LoVo (cell line): ENCODE data around the gene ARMS2.

Experiments
- DNase-seq: peaks from one replicate; pipeline ENCODE4 v3.0.0-alpha.2; 2016; ENCODE audit warnings: low spot score

ARMS2 gene

GRCh38 chr10:122454603-122455080 lies at the start of gene ARMS2:
Gene ARMS2, plus strand, starts transcription at chr10:122454653. Its CDS starts 75 bp downstream, at chr10:122454728.
- no peak for DNase-seq

GRCh38 chr10:122407375-122408125 lies 46.9 kb upstream of the ARMS2 start:
- no peak for DNase-seq

- no peak for DNase-seq
Observed at GRCh38 chr10:122413327-122413726, 41.1 kb upstream of the ARMS2 start.

- no peak for DNase-seq
Observed at GRCh38 chr10:122417667-122418066, 36.8 kb upstream of the ARMS2 start.

GRCh38 chr10:122419016-122419415 lies 35.4 kb upstream of the ARMS2 start:
- no peak for DNase-seq

GRCh38 chr10:122419876-122420623 lies 34.4 kb upstream of the ARMS2 start:
- DNase-seq, result no peak

- no peak for DNase-seq
Observed at GRCh38 chr10:122420624-122421007, 33.8 kb upstream of the ARMS2 start.

- DNase-seq, result no peak
Observed at GRCh38 chr10:122421054-122421625, 33.3 kb upstream of the ARMS2 start.

GRCh38 chr10:122421742-122422141 lies 32.7 kb upstream of the ARMS2 start:
- no peak for DNase-seq

- no peak for DNase-seq
Observed at GRCh38 chr10:122422266-122422989, 32.0 kb upstream of the ARMS2 start.

GRCh38 chr10:122424059-122424458 lies 30.4 kb upstream of the ARMS2 start:
- DNase-seq, result no peak

GRCh38 chr10:122426829-122427228 lies 27.6 kb upstream of the ARMS2 start:
- no peak for DNase-seq

- no peak for DNase-seq
Observed at GRCh38 chr10:122427280-122427679, 27.2 kb upstream of the ARMS2 start.

GRCh38 chr10:122435212-122435827 lies 19.1 kb upstream of the ARMS2 start:
- peak; percentile 62 for DNase-seq

- peak; percentile 61 for DNase-seq
Observed at GRCh38 chr10:122441961-122442360, 12.5 kb upstream of the ARMS2 start.

GRCh38 chr10:122445469-122445868 lies 9.0 kb upstream of the ARMS2 start:
- DNase-seq, result no peak

GRCh38 chr10:122445904-122446303 lies 8.5 kb upstream of the ARMS2 start:
- no peak for DNase-seq

GRCh38 chr10:122446668-122447423 lies 7.6 kb upstream of the ARMS2 start:
- no peak for DNase-seq

- DNase-seq, result no peak
Observed at GRCh38 chr10:122448600-122448999, 5.9 kb upstream of the ARMS2 start.

- no peak for DNase-seq
Observed at GRCh38 chr10:122449153-122449552, 5.3 kb upstream of the ARMS2 start.

- no peak for DNase-seq
Observed at GRCh38 chr10:122450353-122450990, 4.0 kb upstream of the ARMS2 start.
